GM12873 (cell line): ENCODE data around the gene PLTP.

Source experiments
- TF ChIP-seq, protein P1 (sequence below): IDR thresholded peaks from 2 replicates; pipeline ENCODE4 v1.5.1; 2012; ENCODE audit warnings: low read depth, mild to moderate bottlenecking, moderate library complexity, low read length, control low read depth; ENCODE audit not compliant: insufficient read depth; ENCODE audit errors: missing control alignments

PLTP gene

DNA sequence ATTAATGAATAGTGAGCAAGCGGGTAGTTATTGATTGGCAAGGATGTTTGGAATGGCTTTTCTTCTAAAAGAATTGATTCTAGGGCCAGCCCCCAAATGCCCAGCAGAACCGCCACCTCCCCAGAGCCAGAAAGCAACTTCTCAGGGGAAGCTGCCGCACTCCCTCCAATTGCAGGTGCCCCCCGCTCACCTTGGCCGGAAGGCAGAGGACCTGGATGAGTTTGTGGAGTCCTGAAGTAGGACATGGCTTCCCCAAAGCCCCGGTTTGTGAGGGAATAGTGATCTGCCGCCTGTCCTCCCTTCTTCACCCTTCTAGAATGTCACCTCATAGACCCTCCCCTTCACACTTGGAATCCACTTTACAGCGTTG is 24.6 kb downstream of the PLTP start, which contains the start of gene SPATA25:
Gene SPATA25, minus strand, starts transcription at position 277 of the 370 bp plus-strand sequence. Its CDS starts 32 bp downstream, at position 245.
- TF ChIP-seq, protein P1, sequence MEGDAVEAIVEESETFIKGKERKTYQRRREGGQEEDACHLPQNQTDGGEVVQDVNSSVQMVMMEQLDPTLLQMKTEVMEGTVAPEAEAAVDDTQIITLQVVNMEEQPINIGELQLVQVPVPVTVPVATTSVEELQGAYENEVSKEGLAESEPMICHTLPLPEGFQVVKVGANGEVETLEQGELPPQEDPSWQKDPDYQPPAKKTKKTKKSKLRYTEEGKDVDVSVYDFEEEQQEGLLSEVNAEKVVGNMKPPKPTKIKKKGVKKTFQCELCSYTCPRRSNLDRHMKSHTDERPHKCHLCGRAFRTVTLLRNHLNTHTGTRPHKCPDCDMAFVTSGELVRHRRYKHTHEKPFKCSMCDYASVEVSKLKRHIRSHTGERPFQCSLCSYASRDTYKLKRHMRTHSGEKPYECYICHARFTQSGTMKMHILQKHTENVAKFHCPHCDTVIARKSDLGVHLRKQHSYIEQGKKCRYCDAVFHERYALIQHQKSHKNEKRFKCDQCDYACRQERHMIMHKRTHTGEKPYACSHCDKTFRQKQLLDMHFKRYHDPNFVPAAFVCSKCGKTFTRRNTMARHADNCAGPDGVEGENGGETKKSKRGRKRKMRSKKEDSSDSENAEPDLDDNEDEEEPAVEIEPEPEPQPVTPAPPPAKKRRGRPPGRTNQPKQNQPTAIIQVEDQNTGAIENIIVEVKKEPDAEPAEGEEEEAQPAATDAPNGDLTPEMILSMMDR = no peak

DNA sequence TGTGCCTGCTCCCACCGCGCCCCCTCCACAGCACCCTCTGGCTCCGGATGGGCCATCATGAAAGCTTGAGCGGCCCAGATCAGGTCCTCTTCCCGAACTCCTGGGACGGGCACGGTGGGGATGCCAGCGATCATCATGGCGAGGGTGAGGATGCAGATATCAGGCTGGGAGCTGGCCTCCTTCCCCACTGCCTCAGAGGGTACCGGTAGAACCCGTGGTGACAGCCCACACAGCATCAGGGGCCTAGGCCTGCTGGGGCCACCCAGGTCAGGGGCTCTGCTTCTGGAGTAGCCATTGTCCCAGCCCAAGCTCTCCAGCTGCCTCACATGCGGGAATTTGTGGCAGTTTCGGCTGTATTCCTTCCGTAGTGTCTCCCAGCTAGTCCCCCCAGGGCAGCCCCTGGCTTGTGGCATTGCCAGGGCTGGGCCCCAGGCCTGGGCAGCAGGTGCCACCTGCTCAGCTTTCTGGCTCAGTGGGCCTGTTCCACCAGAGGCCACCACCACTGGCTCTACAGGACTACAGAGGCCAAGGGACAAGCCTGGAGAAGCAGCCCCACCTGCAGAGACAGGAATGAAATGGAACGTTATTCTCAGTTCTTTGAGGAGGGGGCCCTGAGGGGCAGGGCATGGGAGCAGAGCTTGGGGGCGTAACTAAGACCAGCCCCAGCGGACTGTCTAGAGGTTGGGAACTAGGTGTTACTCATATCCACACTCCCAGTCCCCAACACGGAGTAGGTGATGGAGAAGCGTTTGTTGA is 25.2 kb downstream of the PLTP start:
- TF ChIP-seq, protein P1 = no peak

DNA sequence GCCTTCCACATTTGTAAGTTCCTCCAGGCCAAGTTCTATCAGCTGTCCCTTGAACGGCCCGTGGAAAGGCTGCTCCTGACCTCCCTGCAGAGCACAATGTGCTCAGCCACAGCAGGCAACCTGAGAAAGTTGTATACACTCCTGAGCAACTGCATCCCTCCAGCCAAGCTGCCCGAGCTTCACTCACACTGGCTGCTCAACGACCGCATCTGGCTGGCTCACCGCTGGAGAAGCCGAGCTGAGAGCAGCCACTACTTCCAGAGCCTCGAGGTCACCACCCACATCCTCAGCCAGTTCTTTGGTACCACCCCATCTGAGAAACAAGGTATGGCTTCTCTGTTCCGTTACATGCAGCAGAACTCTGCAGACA is 28.9 kb downstream of the PLTP start:
- TF ChIP-seq, protein P1 = no peak

DNA sequence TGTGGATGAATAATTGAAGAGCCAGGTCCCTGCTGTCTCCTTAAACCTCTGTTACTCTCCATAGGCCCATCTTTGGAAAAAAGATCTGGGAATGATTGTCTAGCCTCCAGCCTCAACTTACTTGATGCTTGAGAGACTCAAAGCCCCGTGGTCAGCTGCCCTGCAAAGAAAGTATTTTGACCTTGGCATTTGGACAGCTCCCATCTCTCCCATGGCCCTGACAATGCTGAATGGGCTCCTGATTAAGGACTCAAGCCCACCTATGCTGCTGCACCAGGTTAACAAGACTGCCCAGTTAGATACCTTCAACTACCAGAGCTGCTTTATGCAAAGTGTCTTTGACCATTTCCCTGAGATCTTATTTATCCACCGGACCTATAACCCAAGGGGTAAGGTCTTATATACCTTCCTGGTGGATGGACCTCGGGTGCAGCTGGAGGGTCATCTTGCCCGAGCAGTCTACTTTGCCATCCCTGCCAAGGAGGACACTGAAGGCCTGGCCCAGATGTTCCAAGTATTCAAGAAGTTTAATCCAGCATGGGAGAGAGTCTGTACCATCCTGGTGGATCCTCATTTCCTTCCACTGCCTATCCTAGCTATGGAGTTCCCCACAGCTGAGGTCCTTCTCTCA is 29.4 kb downstream of the PLTP start:
- TF ChIP-seq, protein P1 = no peak

DNA sequence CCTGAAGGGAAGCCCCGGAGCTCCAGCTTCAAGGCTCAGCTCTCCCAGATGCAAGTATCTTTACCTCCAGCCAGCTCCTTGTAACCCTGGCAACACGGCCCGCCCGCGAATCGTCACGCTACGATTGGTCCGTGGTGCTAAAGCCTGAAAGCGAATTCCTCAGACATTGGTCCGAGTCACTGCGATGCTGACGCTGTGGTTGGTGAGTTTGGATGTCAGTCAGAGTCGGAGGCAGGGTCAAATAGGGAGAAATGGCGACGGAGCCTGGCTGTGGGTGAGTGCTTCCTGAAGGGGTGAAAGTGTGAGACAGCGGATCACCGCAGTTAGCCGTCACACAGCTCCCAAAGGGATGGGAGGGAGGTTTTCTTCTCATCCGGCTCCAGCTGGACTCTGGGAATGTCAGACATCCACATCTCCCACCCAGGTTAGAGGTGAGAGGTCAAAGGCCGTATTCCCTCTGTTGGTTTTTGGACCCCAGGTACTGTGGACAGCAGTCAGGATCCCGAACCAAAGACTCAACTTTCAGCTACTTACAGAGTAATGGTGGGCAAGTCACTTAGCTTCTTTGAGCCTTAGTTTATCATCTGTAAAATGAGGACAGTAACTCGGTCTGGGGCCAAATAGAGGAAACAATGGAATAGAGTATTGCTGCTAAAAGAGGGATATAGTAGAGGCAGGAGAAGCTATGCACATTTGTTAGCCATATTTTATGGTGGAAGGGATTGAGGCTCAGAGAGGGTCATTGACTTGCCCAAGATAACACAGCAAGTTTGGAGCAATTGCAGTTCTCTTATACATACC is 30.8 kb downstream of the PLTP start, which contains the start of gene ZSWIM1:
Gene ZSWIM1, plus strand, starts transcription at position 240 of the 801 bp plus-strand sequence. CDS start 1,366 bp downstream, outside the sequence.
- TF ChIP-seq, protein P1 = no peak

DNA sequence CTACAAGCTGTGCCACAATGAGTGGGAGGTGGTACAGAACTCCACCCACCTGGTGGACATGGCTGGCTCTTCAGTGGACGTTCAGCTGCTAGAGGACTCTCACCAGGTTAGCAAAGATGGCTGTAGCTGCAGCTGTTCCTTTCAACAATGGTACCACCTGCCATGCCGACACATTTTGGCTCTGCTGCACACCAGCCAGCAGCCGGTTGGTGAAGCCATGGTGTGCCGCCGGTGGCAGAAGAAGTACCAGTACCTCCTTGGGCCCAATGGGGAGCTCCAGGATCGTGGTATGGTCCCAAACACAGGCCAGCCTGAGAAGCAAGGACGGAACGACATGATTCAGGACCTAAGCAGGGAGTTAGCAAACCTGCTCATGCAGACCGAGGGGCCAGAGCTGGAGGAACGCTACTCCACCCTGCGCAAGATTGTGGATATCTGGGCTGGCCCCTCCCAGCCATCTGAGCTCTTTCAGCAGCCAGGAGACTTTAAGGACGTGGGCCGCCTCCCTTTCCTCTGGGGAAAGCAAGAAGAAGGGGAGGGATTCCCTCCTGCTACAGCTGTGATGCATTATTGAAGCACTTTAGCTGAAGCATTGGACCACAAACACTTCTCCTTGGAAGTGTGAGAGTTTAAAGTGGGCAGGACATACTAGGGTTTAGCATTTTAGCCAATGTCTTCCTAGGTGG is 33.7 kb downstream of the PLTP start:
- TF ChIP-seq, protein P1 = no peak
